GM12874 (cell line): Measurements from ENCODE around the gene KCNIP2.

ENCODE experiments used
- TF ChIP-seq, protein P1 (sequence below): IDR thresholded peaks from 2 replicates; pipeline ENCODE4 v1.5.1; 2011; ENCODE audit warnings: low read depth, mild to moderate bottlenecking, control low read depth, low read length, moderate library complexity; ENCODE audit not compliant: insufficient read depth

Gene KCNIP2

GRCh38 chr10:101830322-101831168 is 13.1 kb downstream of the KCNIP2 start:
- TF ChIP-seq, protein P1, sequence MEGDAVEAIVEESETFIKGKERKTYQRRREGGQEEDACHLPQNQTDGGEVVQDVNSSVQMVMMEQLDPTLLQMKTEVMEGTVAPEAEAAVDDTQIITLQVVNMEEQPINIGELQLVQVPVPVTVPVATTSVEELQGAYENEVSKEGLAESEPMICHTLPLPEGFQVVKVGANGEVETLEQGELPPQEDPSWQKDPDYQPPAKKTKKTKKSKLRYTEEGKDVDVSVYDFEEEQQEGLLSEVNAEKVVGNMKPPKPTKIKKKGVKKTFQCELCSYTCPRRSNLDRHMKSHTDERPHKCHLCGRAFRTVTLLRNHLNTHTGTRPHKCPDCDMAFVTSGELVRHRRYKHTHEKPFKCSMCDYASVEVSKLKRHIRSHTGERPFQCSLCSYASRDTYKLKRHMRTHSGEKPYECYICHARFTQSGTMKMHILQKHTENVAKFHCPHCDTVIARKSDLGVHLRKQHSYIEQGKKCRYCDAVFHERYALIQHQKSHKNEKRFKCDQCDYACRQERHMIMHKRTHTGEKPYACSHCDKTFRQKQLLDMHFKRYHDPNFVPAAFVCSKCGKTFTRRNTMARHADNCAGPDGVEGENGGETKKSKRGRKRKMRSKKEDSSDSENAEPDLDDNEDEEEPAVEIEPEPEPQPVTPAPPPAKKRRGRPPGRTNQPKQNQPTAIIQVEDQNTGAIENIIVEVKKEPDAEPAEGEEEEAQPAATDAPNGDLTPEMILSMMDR, result no peak

GRCh38 chr10:101829561-101830315 is 13.9 kb downstream of the KCNIP2 start:
- TF ChIP-seq, protein P1, result no peak

GRCh38 chr10:101828766-101829551 is 14.6 kb downstream of the KCNIP2 start:
- TF ChIP-seq, protein P1, result no peak

- TF ChIP-seq, protein P1, result no peak
Observed at GRCh38 chr10:101827919-101828600, 15.5 kb downstream of the KCNIP2 start.

GRCh38 chr10:101826852-101827434 is 16.7 kb downstream of the KCNIP2 start:
- TF ChIP-seq, protein P1, result no peak

GRCh38 chr10:101824736-101825135 is 18.9 kb downstream of the KCNIP2 start:
- TF ChIP-seq, protein P1, result no peak
